ENCODE results near the gene OPA1.

GRCh38 chr3:193731656-193732055, 138.6 kb downstream of the OPA1 start:
- TF ChIP-seq, protein P1, sequence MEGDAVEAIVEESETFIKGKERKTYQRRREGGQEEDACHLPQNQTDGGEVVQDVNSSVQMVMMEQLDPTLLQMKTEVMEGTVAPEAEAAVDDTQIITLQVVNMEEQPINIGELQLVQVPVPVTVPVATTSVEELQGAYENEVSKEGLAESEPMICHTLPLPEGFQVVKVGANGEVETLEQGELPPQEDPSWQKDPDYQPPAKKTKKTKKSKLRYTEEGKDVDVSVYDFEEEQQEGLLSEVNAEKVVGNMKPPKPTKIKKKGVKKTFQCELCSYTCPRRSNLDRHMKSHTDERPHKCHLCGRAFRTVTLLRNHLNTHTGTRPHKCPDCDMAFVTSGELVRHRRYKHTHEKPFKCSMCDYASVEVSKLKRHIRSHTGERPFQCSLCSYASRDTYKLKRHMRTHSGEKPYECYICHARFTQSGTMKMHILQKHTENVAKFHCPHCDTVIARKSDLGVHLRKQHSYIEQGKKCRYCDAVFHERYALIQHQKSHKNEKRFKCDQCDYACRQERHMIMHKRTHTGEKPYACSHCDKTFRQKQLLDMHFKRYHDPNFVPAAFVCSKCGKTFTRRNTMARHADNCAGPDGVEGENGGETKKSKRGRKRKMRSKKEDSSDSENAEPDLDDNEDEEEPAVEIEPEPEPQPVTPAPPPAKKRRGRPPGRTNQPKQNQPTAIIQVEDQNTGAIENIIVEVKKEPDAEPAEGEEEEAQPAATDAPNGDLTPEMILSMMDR (conservative IDR thresholded peaks at IDR 0.05; ENCODE audit: low read depth, low read length): no peak
- TF ChIP-seq EZH2 (IDR thresholded peaks at IDR 0.05; ENCODE audit: borderline replicate concordance, low read depth, low read length, poor library complexity, severe bottlenecking): no peak

Measured in A673 (cell line).